Adrenal gland (tissue), 12 donors: ENCODE measurements around the gene PDZRN3. TPM values are rescaled to one million over a fixed set of nuclear protein-coding genes. Genes with fewer than 3 reads are reported as not detected.
A peak's percentile ranks its signal among the peaks of the same experiment; 100 is the strongest.

Experiments used
- DNase-seq, 7 donors: peaks; one replicate each; pipeline ENCODE4 v3.0.0-alpha.2; 2019 to 2020
- H3K27ac ChIP-seq, 5 donors: fragments of 200-600 bp; sonication (generic) in 4 of 5; 1 replicate in 3 of 5; 2 replicates in 2 of 5; pipeline versions ENCODE4 v1.5.1 to v1.8.0; 2016 to 2020; ENCODE audit warnings: mild to moderate bottlenecking in 1 of 5
- H3K27me3 ChIP-seq: fragments of 200-600 bp; 2 replicates; pipeline ENCODE4 v1.8.0; 2021
- H3K36me3 ChIP-seq, 2 donors: fragments of 200-600 bp; replicated peaks in 1 of 2; 1 replicate in 1 of 2; 2 replicates in 1 of 2; pipeline versions ENCODE4 v1.5.1 to v1.8.0; 2018 to 2022
- H3K4me1 ChIP-seq, 2 donors: fragments of 200-600 bp; replicated peaks in 1 of 2; 1 replicate in 1 of 2; 2 replicates in 1 of 2; pipeline versions ENCODE4 v1.5.1 to v1.8.0; 2018 to 2021
- H3K4me3 ChIP-seq, 4 donors: fragments of 200-600 bp; sonication (generic) in 3 of 4; one replicate each; pipeline ENCODE4 v1.5.1; 2016 to 2018
- H3K9me3 ChIP-seq, 3 donors: fragments of 200-600 bp; sonication (generic) in 1 of 3; replicated peaks in 1 of 3; 1 replicate in 2 of 3; 2 replicates in 1 of 3; pipeline versions ENCODE4 v1.5.1 to v1.8.0; 2016 to 2021
- CTCF ChIP-seq, 6 experiments: fragments of 450-650 bp in 4 of 6; fragments of 200-600 bp in 2 of 6; sonication (generic) in 1 of 6; IDR thresholded peaks; 1 replicate in 5 of 6; 2 replicates in 1 of 6; pipeline versions ENCODE4 v1.5.1 to v1.8.0; 2016 to 2021; ENCODE audit warnings: antibody characterized with exemption in 6 of 6, mild to moderate bottlenecking in 2 of 6, moderate library complexity in 1 of 6
- POLR2A ChIP-seq, 2 donors: fragments of 450-650 bp; IDR thresholded peaks; one replicate each; pipeline ENCODE4 v1.6.1; 2017; ENCODE audit warnings: antibody characterized with exemption in 2 of 2, mild to moderate bottlenecking in 2 of 2, moderate library complexity in 1 of 2
- WGBS, 4 donors: extraction: QIAGEN DNeasy Blood & Tissue Kit in 2 of 4; methylation state at CpG; one replicate each; pipeline versions ENCODE4 v1.1.5 to v1.1.7; 2013 to 2017; 5-methylcytosine and 5-hydroxymethylcytosine counted together
- intact Hi-C, 2 donors: fragments of 100-400 bp; cut with DNase I; formaldehyde crosslinking; loops; one replicate each; pipeline versions ENCODE4 v1.14.1 to v1.15.0; 2022 to 2023
- polyA plus RNA-seq, 3 donors: library from polyadenylated mRNA; stranded (reverse); fragments of 200-250 nt in 2 of 3; fragments of 350-450 nt in 1 of 3; fragmentation: Illumina TruSeq in 1 of 3; extraction: RNeasy Lipid Tissue Mini Kit (QIAGEN cat#74804) in 1 of 3; gene quantifications; one replicate each; pipeline ENCODE4 v1.2.3, GENCODE V29; 2013 to 2014
- total RNA-seq, 9 donors: library from RNA; depleted of rRNA in 4 of 9; stranded (reverse); fragments of >200 nt in 4 of 9; fragments of 120-200 nt in 1 of 9; fragmentation: NEBNext Ultra II Directional in 1 of 9; extraction: Animal tissue kit (Norgen Biotek cat#: 25700) in 1 of 9; gene quantifications; one replicate each; pipeline versions ENCODE4 v1.1.0 to v1.2.4, GENCODE V29; 2013 to 2023
- donor health status: healthy with polysubstance abuse.
- donor health status: Bipolar disorder and iron deficiency.
- donor health status: DM: yes; HTN: yes; CAD: no.
- donor health status: DM: no; HTN: no; CAD: no.
- donor health status: DM: no; HTN: no; CAD: no.
- donor health status: DM: yes; HTN: yes; CAD: no.

Gene PDZRN3
- total and polyA plus RNA-seq, 12 donors: 11.5 to 126 (median 64.1) TPM

GRCh38 chr3:73547427-73548248 lies 77.1 kb downstream of the PDZRN3 start:
- DNase-seq: no peak
- no peaks in the 10 kb centered on the region for H3K9me3 ChIP-seq
- H3K36me3 ChIP-seq: no peaks in the 10 kb centered on the region
- intact Hi-C loops: no loop called here
- no peak overlapping the region for H3K4me3 ChIP-seq
- peaks cover 0 to 9% of the 10 kb centered on the region in 2 donors for H3K4me1 ChIP-seq
- TF ChIP-seq POLR2A (IDR thresholded peaks at IDR 0.05) (no peak), CTCF (IDR thresholded peaks at IDR 0.05) (no peak)
- H3K27ac ChIP-seq: peak overlapping the region in 2 of 5 donors; percentile 25 to 35
- no peaks in the 10 kb centered on the region for H3K27me3 ChIP-seq
- 76 to 85% (median 78%) methylated on average over 10 to 11 of the region's 11 CpGs for whole genome bisulfite sequencing, 4 donors

- Histone ChIP-seq H3K4me1 (peaks cover 0 to 9% of the 10 kb centered on the region in 2 donors), H3K27me3 (no peaks in the 10 kb centered on the region), H3K4me3 (no peak overlapping the region), H3K36me3 (no peaks in the 10 kb centered on the region), H3K9me3 (no peaks in the 10 kb centered on the region), H3K27ac (peak overlapping the region in 2 of 5 donors; percentile 3 to 35)
- DNase-seq: no peak
- intact Hi-C loops: no loop called here
- TF ChIP-seq POLR2A (IDR thresholded peaks at IDR 0.05) (no peak), CTCF (IDR thresholded peaks at IDR 0.05) (no peak)
- 67 to 81% (median 71%) methylated on average over 3 of the region's 3 CpGs for WGBS, 4 donors
Observed at GRCh38 chr3:73546961-73547360, 77.8 kb downstream of the PDZRN3 start.

- intact Hi-C loops: no loop called here
Observed at GRCh38 chr3:73543412-73543811, 81.3 kb downstream of the PDZRN3 start.

GRCh38 chr3:73542136-73542535 lies 82.6 kb downstream of the PDZRN3 start:
- H3K4me1 ChIP-seq: peaks cover 0 to 4% of the 10 kb centered on the region in 2 donors
- DNase-seq: no peak
- H3K27ac ChIP-seq: no peak overlapping the region
- no peaks in the 10 kb centered on the region for H3K27me3 ChIP-seq
- WGBS, 4 donors: 56 to 68% (median 64%) methylated on average over 3 of the region's 3 CpGs
- no peak overlapping the region for H3K4me3 ChIP-seq
- intact Hi-C loops: no loop called here
- no peaks in the 10 kb centered on the region for H3K9me3 ChIP-seq
- no peaks in the 10 kb centered on the region for H3K36me3 ChIP-seq
- TF ChIP-seq POLR2A (IDR thresholded peaks at IDR 0.05) (no peak), CTCF (IDR thresholded peaks at IDR 0.05) (no peak)

More at GRCh38 chr3:73543412-73543811, 81.3 kb downstream of the PDZRN3 start:
- Histone ChIP-seq H3K36me3 (no peaks in the 10 kb centered on the region), H3K4me1 (peaks cover 0 to 13% of the 10 kb centered on the region in 2 donors), H3K4me3 (no peak overlapping the region), H3K27me3 (no peaks in the 10 kb centered on the region), H3K27ac (no peak overlapping the region), H3K9me3 (no peaks in the 10 kb centered on the region)
- 74 to 91% (median 84%) methylated on average over 3 of the region's 3 CpGs for WGBS, 4 donors
- DNase-seq: no peak
- no peak for TF ChIP-seq POLR2A (IDR thresholded peaks at IDR 0.05)
- no peak for TF ChIP-seq CTCF (IDR thresholded peaks at IDR 0.05)
